Activated T-helper 9 cell treated with anti-CD3 and anti-CD28 coated beads, Interleukin-2, amount 50 U/mL, for 16 hours (primary cell): ENCODE data around the gene KRTAP5-10.
"Not testable (repeated sequence)": the region's sequence is repeated elsewhere in the genome, so short reads cannot be mapped to it uniquely, and the experiment has no call there.

ENCODE experiments used
- DNase-seq: peaks from one replicate; pipeline ENCODE4 v3.0.0-alpha.2; 2020; ENCODE audit warnings: low read depth

The KRTAP5-10 gene

GRCh38 chr11:71542879-71543777 lies 22.2 kb upstream of the KRTAP5-10 start:
- no peak for DNase-seq

- no peak for DNase-seq
Measured at GRCh38 chr11:71543866-71544265, 21.5 kb upstream of the KRTAP5-10 start.

DNA sequence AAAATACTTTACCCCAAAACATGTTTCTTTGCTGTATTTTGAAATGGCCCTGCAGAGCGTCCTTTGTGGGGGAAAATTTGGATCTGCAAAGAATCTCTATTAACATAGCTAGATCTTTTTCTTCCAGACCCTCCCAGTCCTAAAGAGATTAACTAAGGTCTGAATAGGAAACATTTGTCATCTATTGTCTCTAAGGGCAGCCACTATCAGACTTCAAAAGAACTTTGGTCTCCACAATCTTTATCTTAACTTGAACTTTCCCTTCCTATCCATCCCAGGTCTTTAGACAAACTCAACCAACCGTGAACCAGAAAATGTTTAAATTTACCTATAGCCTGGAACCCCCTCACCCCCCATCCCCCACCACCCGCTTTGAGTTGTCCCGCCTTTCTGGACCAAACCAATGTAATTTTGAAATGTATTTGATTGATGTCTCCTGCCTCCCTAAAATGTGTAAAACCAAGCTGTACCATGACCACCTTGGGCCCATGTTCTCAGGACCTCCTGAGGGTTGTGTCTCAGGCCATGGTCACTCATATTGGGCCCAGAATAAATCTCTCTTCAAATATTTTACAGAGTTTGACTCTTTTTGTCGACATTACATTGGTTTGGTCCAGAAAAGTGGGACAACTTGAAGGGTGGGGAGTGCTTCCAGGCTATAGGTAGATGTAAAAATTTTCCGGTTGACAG lies 20.7 kb upstream of the KRTAP5-10 start:
- no peak for DNase-seq

DNA sequence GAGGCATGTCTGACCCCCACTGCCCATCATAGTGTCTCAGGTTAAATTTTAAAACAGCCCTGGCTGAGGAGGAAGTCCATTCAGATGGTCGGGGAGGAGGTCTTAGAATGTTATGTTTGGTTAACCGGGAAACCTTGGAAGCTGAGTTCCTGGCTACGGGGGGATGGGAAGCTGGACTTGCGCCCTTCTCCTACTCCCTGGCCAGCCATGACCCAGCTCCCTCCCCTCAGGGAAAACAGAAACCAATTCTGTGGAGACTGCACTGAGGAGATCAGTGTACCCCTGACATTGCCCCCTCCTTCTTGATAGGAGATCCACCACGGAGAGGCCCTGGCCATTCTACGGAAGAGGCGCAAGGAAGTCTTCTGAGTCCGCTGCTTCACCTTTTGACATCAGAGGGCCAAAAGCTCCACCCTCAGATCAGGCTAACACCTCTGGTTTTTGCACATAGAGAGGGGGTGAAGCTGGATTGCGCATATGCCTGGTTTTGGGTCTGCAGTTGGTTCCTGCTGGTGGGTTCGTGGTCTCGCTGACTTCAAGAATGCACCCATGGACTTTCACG lies 19.9 kb upstream of the KRTAP5-10 start:
- no peak for DNase-seq

- DNase-seq = no peak
Measured at GRCh38 chr11:71548120-71548519, 17.2 kb upstream of the KRTAP5-10 start, which contains the start of gene KRTAP5-9. Gene KRTAP5-9 (plus strand): TSS chr11:71548420. CDS start chr11:71548658, 238 bp downstream.

DNA sequence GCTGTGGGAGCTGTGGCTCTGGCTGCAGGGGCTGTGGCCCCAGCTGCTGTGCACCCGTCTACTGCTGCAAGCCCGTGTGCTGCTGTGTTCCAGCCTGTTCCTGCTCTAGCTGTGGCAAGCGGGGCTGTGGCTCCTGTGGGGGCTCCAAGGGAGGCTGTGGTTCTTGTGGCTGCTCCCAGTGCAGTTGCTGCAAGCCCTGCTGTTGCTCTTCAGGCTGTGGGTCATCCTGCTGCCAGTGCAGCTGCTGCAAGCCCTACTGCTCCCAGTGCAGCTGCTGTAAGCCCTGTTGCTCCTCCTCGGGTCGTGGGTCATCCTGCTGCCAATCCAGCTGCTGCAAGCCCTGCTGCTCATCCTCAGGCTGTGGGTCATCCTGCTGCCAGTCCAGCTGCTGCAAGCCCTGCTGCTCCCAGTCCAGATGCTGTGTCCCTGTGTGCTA lies 16.6 kb upstream of the KRTAP5-10 start:
- DNase-seq = no peak

GRCh38 chr11:71551711-71552110 lies 13.7 kb upstream of the KRTAP5-10 start:
- no peak for DNase-seq

- DNase-seq = no peak
Measured at GRCh38 chr11:71554996-71555395, 10.4 kb upstream of the KRTAP5-10 start.

GRCh38 chr11:71555508-71555907 lies 9.9 kb upstream of the KRTAP5-10 start:
- DNase-seq = no peak

- no peak for DNase-seq
Measured at GRCh38 chr11:71556018-71556417, 9.3 kb upstream of the KRTAP5-10 start.

- no peak for DNase-seq
Measured at GRCh38 chr11:71557257-71557656, 8.1 kb upstream of the KRTAP5-10 start.

- DNase-seq = no peak
Measured at GRCh38 chr11:71558996-71559395, 6.4 kb upstream of the KRTAP5-10 start.

DNA sequence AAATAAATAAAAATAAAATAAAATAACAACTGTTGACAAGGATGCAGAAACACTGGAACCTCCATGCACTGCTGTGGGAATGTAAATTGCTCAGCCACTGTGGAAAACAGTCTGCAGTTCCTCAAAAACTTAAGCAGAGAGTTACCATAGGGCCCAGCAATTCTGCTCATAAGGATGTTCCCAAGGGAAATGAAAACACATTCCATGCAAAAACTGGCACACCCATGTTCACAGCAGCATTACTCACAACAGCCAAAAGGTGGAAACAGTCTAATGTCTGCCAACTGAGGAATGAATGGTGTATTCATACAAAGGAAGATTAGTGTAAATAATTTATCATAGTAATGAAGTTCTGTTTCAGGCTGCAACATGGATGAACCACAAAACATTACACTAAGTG lies 3.2 kb upstream of the KRTAP5-10 start:
- no peak for DNase-seq

DNA sequence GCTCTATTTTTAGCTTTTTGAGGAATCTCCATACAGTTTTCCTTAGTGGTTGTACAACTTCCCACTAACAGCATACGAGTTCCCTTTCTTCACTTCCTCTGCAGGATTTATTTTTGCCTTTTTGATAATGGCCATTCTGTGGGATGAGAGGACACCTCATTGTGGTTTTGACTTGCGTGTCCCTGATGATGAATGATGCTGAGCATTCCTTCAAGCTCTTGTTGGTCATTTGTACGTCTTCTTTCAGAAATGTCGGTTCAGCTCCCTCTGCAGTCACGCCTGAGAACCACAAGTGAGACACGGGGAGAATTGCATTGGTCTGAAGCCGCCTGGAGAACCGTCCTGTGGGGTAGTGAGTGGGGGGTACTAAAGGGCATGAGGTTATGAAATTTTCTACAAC lies 2.0 kb upstream of the KRTAP5-10 start:
- no peak for DNase-seq

DNA sequence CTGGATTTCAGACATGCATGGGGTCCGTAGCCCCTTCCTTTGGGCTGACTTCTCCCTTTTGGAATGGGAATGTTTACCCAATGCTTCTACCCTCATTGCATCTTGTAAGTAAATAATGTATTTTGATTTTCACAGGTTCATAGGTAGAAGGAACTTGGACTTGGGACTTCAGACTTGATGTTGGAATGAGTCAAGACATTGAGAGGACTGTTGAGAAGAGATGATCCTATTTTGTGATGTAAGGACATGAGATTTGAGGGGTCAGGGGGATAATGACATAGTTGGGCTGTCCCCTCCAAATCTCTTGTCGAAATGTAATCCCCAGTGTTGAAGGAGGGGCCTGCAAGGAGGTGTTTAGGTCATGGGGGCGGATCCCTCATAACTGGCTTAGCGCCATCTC lies 933 bp upstream of the KRTAP5-10 start:
- no peak for DNase-seq

- no peak for DNase-seq
Measured at GRCh38 chr11:71566081-71566620, 788 bp downstream of the KRTAP5-10 start.

- DNase-seq = not testable (repeated sequence)
Measured at GRCh38 chr11:71566626-71567599, 1.6 kb downstream of the KRTAP5-10 start.

- DNase-seq = not testable (repeated sequence)
Measured at GRCh38 chr11:71567633-71568032, 2.3 kb downstream of the KRTAP5-10 start.

DNA sequence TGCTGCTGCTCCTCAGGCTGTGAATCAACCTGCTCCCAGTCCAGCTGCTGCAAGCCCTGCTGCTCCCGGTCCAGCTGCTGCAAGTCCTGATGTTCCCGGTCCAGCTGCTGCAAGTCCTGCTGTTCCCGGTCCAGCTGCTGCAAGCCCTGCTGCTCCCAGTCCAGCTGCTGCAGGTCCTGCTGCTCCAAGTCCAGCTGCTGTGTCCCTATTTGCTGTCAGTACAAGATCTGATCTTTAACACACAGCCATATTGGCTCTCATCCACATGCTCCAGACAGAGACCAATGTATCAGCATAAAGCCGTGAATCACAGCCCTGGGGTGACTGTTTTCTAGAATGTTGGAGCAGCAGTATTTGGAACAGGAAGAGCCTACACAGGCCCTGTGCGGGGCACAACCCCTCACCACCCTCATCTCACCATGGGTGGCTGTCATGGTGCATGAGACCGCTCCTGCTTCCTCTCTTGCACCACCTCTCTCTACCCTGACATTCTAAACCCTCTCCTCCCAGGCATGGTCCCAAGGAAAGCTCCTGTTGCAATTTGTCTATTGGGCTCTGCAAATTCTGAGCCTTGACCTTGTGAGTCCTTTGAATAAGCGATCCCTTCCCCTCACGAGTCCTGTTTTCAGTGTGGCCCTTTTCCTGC lies 3.5 kb downstream of the KRTAP5-10 start:
- no peak for DNase-seq

DNA sequence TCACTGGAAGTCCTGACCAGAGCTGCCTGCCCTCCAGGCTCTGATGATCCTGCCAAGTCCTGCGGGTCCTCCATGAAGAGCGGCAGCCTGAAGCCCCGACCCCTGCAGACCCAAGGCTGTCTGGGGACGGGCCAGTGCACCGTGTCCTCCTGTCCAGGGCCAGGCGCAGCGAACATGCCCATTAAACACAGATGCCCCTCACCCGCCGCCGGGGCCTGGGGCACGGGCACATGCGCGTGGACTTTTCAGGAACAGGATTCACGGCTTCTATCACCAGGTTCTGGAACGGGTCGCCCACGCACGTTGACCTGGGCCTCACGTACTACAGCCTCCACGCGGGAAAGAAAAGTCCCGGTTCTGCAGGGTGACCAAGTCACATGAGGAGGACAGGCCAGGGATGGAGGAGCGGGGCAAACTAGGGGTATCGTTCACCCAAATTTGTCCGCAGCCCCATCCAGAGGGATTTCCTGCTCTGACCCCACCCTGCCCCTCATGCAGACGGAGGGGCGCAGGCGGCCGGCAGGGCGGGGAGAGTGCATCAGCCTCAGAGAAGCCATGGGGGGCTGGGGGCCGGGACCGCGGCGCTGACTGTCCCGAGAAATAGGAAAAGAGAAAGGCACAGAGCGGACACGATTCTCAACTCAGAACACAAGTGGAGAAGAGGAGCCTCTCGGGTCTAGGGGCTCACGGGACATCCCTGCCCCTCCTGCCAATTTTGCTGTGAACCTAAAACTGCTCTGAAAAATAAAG lies 5.9 kb downstream of the KRTAP5-10 start:
- not testable (repeated sequence) for DNase-seq
